Stomach smooth muscle (tissue), 2 donors: Measurements from ENCODE around the gene STXBP2.

Source experiments
- H3K27ac ChIP-seq: one replicate; pipeline ENCODE4 v1.7.0; 2013; ENCODE audit warnings: mild to moderate bottlenecking, low read length, inconsistent platforms
- H3K27me3 ChIP-seq, 2 donors: one replicate each; pipeline ENCODE4 v1.7.0; 2013; ENCODE audit warnings: low read length in 2 of 2; ENCODE audit not compliant: insufficient read depth in 2 of 2, control insufficient read depth in 1 of 2
- H3K36me3 ChIP-seq, 2 donors: one replicate each; pipeline ENCODE4 v1.7.0; 2013; ENCODE audit warnings: low read length in 2 of 2; ENCODE audit not compliant: control insufficient read depth in 2 of 2, insufficient read depth in 2 of 2
- H3K4me1 ChIP-seq: one replicate; pipeline ENCODE4 v1.7.0; 2013; ENCODE audit warnings: low read length; ENCODE audit not compliant: control insufficient read depth, insufficient read depth
- H3K4me3 ChIP-seq, 2 donors: one replicate each; pipeline ENCODE4 v1.7.0; 2013; ENCODE audit warnings: low read length in 2 of 2
- H3K9ac ChIP-seq, 2 donors: one replicate each; pipeline ENCODE4 v1.7.0; 2013; ENCODE audit warnings: low read length in 2 of 2, mild to moderate bottlenecking in 1 of 2
- H3K9me3 ChIP-seq, 2 donors: one replicate each; pipeline ENCODE4 v1.7.0; 2013; ENCODE audit warnings: low read length in 2 of 2; ENCODE audit not compliant: control insufficient read depth in 2 of 2
- donor health status: healthy.
- donor health status: Pancreatic carcinoma.

Gene STXBP2

DNA sequence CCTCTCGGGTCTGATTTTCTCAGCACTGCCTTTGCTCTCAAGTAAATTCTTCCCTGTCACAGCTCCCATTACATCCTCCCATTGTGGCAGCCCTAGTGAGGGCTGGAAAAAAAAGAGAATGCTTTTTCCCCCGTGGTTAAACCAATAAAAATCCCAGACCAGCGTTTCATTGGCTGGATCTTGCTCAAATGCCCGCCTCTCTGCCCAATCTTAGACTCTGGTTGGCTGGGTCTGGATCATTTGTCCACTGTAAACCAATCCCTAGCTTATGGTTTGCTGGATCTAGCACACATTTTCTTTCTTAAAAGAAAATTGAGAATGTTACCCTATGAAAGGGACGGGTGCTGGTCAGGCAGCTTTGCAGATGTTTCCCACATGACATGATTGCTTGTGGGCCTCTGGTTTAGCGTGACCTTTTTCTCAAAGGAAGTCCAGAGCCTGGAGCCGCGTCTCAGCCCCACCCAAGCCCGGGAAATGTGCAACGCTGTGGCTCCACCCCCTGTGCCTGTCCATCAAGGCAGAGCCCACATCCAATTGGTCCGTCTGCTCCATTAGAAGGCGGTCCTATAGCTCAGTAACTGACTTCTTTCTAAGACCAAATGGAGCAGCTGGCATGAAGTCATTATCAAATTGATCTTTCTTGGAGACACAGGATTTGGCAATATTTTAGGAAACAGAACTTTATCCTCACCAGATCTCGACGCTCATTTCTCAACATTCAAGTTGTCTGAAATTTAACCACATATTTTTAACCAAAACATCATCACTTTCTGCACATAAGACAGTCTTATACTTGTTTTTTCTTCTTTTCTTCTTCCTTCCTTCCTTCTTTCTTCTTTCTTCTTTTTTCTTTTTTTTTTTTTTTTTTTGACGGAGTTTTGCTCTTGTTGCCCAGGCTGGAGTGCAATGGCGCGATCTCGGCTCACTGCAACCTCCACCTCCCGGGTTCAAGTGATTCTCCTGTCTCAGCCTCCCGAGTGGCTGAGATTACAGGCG lies 37.4 kb downstream of the STXBP2 start:
- H3K4me1 ChIP-seq: peaks cover 2% of the 10 kb centered on the region
- no peak overlapping the region for H3K9ac ChIP-seq
- no peak overlapping the region for H3K4me3 ChIP-seq
- no peaks in the 10 kb centered on the region for H3K36me3 ChIP-seq
- no peaks in the 10 kb centered on the region for H3K9me3 ChIP-seq
- peaks cover 23 to 34% of the 10 kb centered on the region in 2 donors for H3K27me3 ChIP-seq
- no peak overlapping the region for H3K27ac ChIP-seq

DNA sequence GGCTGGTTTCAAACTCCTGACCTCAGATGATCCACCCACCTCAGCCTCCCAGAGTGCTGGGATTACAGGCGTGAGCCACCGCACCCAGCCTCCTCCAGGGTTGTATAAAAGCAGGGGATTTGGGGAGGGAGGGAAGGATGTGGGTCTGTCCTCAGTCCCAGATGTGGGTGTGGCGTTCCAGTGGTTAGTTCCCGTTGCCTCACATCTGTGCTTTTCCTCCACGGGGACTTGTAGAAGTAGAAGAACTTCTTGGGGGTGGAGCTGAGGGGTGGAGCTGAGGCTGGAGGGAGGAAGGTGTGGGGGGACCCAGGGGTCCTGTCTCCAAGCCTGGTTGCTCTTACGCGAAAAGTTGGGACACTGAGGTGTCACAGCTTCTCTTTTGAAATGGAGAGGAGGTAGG lies 39.5 kb downstream of the STXBP2 start:
- no peaks in the 10 kb centered on the region for H3K9me3 ChIP-seq
- H3K4me3 ChIP-seq: no peak overlapping the region
- no peak overlapping the region for H3K9ac ChIP-seq
- no peaks in the 10 kb centered on the region for H3K36me3 ChIP-seq
- no peak overlapping the region for H3K27ac ChIP-seq
- peaks cover 9% of the 10 kb centered on the region for H3K4me1 ChIP-seq
- peaks cover 24 to 29% of the 10 kb centered on the region in 2 donors for H3K27me3 ChIP-seq

DNA sequence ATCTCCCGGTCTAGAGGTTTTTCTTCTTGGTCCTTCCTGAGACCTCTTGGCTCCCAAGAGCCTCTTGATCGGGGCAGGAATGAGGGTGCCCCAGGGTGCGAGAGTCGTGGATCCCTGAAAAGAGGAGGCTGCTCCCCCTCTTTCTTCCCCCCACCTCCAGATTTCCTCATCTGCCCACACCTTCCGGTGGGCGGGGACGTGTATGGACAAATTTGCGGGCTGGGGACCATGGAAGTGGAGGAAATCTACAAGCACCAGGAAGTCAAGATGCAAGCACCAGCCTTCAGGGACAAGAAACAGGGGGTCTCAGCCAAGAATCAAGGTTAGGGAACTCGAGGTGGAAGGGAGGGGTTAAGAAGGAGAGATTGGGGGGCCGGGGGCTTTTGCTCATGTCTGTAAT lies 39.9 kb downstream of the STXBP2 start, which contains the start of gene MCEMP1:
Gene MCEMP1 (plus strand): TSS at position 237 of the 400 bp plus-strand sequence. CDS start 31 bp downstream, at position 268.
- Histone ChIP-seq H3K9me3 (no peaks in the 10 kb centered on the region), H3K4me1 (peaks cover 11% of the 10 kb centered on the region), H3K9ac (no peak within 1 kb of the TSS), H3K4me3 (no peak within 1 kb of the TSS), H3K27me3 (peaks cover 24 to 27% of the 10 kb centered on the region in 2 donors), H3K36me3 (no peaks in the 10 kb centered on the region), H3K27ac (no peak within 1 kb of the TSS)

DNA sequence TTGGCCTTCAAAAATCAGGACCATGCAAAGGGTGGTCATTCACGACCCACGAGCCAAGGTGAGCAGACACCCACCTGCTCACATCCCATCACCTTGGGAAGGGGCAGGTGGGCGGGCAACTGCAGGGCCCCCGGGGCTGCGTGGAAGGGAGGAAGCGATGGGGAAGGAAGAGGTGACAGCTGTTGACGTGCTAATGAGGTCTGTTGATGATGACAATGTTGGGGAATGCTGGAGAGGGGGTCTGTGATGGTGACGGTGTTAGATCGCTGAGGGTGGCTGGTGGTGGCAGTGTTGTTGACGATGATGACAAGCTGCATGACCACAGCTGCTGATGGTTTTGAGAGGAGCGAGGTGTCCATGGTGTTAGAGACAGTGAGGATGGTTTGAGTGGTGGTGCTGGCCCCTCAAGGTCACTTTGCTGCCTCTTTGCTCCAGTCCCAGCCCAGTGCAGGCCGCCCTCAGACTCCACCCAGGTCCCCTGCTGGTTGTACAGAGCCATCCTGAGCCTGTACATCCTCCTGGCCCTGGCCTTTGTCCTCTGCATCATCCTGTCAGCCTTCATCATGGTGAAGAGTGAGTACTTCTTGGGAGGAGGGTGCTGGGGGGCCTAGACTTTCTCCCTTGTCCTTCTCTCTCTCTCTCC lies 40.9 kb downstream of the STXBP2 start:
- Histone ChIP-seq H3K36me3 (peaks cover 3 to 4% of the 10 kb centered on the region in 2 donors), H3K27me3 (peaks cover 24% of the 10 kb centered on the region in 2 donors), H3K4me3 (no peak overlapping the region), H3K27ac (no peak overlapping the region), H3K4me1 (peaks cover 13% of the 10 kb centered on the region), H3K9me3 (no peaks in the 10 kb centered on the region), H3K9ac (no peak overlapping the region)

DNA sequence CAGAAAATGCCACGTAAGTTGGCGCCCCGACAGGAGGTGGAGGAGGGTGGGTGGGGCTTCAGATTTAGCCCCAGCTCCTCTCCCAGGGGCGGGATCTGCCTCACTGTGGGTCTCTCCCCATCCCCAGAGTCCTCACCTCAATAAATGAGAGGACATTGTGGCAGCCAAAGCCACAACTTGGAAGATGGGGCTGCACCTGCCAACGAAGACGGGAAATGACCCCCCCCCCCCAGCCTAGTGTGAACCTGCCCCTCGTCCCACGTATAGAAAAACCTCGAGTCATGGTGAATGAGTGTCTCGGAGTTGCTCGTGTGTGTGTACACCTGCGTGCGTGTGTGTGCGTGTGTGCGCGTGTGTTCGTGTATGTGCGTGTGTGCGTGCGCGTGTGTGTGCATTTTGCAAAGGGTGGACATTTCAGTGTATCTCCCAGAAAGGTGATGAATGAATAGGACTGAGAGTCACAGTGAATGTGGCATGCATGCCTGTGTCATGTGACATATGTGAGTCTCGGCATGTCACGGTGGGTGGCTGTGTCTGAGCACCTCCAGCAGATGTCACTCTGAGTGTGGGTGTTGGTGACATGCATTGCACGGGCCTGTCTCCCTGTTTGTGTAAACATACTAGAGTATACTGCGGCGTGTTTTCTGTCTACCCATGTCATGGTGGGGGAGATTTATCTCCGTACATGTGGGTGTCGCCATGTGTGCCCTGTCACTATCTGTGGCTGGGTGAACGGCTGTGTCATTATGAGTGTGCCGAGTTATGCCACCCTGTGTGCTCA lies 42.3 kb downstream of the STXBP2 start:
- Histone ChIP-seq H3K4me1 (peaks cover 13% of the 10 kb centered on the region), H3K36me3 (peaks cover 3 to 12% of the 10 kb centered on the region in 2 donors), H3K4me3 (no peak overlapping the region), H3K27me3 (peaks cover 20 to 24% of the 10 kb centered on the region in 2 donors), H3K9ac (no peak overlapping the region), H3K9me3 (no peaks in the 10 kb centered on the region), H3K27ac (no peak overlapping the region)

DNA sequence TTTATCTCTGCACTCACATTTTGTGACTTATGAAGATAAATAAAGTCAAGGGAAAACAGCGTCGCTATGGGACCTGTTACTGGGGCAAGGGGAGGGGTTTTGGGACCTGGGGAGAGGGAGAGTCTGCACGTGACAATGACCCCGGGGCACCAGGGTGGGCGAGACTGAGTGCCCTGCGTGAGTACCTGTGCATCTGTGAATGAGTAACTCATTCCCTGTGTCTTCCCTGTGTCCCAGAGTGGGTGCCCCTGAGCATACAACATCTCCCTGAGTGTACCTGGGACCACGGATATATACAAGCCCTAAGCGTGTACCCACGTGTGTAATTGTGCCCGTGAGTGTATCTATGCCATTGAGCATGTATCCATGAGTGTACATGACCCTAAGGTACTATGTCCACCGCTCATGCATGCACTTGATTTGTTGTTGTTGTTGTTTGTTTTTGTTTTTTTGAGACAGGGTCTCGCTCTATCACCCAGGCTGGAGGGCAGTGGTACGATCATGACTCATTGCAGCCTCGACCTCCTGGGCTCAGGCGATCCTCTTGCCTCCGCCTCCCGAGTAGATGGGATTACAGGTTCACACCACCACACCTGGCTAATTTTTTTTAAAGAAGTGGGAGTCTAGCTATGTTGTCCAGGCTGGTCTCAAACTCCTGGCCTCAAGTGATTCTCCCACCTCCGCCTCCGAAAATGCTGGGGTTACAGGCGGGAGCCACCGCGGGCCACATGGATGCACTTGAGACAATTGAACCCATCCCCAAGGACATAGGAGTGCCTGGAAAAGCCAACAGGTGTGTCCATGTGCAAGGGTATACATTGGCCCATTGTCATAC lies 43.1 kb downstream of the STXBP2 start:
- H3K27ac ChIP-seq: no peak overlapping the region
- H3K36me3 ChIP-seq: peaks cover 3 to 12% of the 10 kb centered on the region in 2 donors
- peak overlapping the region; percentile 82 to 98 for H3K4me3 ChIP-seq
- peak overlapping the region; percentile 42 to 94 for H3K9ac ChIP-seq
- H3K27me3 ChIP-seq: peaks cover 20 to 24% of the 10 kb centered on the region in 2 donors
- no peaks in the 10 kb centered on the region for H3K9me3 ChIP-seq
- H3K4me1 ChIP-seq: peaks cover 13% of the 10 kb centered on the region

DNA sequence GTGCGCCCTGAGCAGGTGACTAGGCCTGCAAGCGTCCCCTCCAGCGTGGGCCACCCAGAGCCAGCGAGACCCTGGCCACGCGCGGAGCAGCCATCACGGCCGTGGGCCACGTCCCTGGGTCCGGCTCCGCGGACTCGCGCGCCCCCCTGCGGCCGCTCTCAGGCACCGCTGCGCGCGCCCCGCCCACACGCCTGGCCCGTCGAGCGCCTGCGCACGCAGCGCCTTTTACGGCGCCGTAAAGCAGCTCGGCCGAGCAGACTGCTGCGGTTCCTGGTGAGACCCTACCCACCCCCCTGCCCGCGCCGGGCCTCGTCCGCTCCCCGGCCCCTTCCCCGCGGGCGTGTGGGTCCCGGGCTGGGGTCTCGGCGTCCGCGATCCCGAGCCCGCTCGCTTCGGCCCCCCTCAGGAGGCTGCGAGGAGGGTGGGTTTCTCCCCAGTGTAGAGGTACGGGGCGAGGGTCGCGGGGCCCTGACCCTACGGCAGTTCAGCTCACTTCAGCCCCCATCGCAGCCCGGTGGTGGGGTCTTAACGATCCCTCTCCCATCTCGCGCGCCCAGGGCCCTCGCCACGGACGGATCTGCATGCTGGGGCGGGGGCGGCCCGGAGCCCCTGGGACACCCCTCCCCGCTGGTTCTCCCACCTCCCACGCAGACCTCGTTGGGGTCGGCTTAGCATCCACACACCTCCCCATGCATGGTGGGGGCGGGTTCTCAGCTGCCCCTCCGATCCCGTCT lies 43.9 kb downstream of the STXBP2 start, which contains the start of gene TRAPPC5:
Gene TRAPPC5 (plus strand): TSS at position 228 of the 734 bp plus-strand sequence. CDS start 1,421 bp downstream, outside the sequence.
- H3K27me3 ChIP-seq: peaks cover 20 to 24% of the 10 kb centered on the region in 2 donors
- H3K36me3 ChIP-seq: peaks cover 3 to 12% of the 10 kb centered on the region in 2 donors
- peaks cover 13% of the 10 kb centered on the region for H3K4me1 ChIP-seq
- no peaks in the 10 kb centered on the region for H3K9me3 ChIP-seq
- peak within 1 kb of the TSS; percentile 82 to 98 for H3K4me3 ChIP-seq
- H3K9ac ChIP-seq: peak within 1 kb of the TSS; percentile 84 to 94
- peak within 1 kb of the TSS; percentile 53 for H3K27ac ChIP-seq

DNA sequence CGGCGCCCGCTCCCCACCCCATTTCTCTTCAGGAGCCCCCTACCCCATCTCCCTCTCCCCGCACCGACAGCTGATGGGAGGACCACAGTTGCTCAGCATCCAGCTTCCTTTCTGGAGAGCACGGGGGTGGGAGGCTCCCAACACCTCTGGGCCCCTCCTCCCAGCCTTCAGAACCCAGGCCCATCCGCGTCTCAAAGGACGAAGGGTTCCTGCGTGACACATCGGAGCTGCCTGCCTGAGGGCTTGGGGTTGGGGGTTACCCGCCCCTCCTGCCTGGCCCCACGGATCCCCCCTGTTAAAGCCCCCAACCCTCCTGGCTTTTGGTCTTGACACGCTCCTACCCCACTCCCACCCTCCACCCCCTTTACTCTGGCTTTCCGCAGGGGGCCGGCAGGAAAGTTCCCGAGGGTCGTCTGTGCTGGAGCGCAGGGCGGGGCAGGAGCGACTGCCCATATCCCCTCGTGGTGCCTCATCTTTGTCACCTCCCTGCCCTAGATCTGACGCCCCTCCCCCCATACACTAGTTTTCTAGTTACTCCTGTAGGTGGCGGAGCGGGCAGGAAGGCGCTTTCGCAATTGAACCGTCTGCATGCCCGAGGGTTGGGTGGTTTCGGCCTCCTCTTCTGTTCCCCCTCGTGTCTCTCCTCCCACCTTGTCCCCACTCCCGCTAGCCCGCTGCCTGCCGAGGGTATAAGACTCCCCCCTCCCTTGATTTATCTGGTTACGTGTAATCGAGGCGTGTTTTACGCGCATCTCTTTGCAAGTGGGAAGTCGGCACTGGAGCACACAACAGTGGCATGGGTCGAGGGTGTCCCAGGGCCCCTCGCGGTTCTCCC lies 44.6 kb downstream of the STXBP2 start:
- peak overlapping the region; percentile 84 to 94 for H3K9ac ChIP-seq
- H3K27ac ChIP-seq: peak overlapping the region; percentile 53
- peak overlapping the region; percentile 82 to 98 for H3K4me3 ChIP-seq
- H3K36me3 ChIP-seq: peaks cover 3 to 12% of the 10 kb centered on the region in 2 donors
- peaks cover 13% of the 10 kb centered on the region for H3K4me1 ChIP-seq
- peaks cover 18 to 22% of the 10 kb centered on the region in 2 donors for H3K27me3 ChIP-seq
- H3K9me3 ChIP-seq: no peaks in the 10 kb centered on the region
